ENCODE results near the gene AIPL1.

DNA sequence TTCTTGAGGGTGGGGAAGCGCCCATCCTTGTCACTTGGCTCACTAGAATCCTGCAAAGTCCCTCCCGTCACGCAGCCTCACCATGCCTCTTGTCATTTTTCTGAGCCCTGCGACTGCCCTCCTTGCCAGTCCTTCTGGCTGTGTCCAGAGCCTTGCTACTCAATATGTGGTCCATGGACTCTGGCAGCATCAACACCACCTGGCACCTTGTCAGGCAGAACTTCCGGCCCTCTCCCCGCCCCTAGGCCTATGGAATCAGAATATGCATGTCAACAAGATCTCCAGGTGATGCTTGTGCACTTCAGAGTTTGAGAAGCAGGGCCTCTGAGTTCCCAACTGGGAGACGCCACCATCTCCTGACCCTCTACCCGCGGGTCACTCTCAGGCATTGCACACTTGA lies 21.4 kb upstream of the AIPL1 start:
- no peak for TF ChIP-seq GATA3 (IDR thresholded peaks at IDR 0.05; ENCODE audit: low read depth, low read length)
- no peak for TF ChIP-seq GATA2 (IDR thresholded peaks at IDR 0.05; ENCODE audit: low read depth, low read length)
